ENCODE data around the gene TMIE. TPM values are rescaled to one million over a fixed set of nuclear protein-coding genes. Genes with fewer than 3 reads are reported as not detected.

TMIE gene
- total RNA-seq, 4 donors from 2014 or later, result 0.59 to 0.78 (median 0.72) TPM; not detected in 1

DNA sequence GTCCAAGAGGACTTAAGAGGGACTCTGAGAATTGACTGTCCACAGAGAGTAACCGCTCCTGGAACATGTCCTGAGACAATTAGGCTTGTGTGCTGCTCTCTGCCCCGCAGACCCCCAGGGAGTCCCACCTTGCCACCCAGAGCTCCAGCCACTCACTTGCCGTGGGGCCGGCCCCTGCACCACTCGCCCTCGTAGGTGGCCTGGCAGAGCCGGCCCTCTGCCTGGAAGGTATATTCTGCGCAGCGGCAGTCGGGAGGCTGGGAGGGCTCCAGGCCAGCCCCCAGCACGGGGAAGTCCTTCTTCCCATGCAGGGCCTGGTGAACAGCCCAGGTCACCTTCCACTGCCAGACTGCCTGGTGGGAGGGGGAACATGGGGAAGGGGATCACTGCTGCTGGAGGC is 18.2 kb upstream of the TMIE start:
- TF ChIP-seq POLR2A (IDR thresholded peaks at IDR 0.05), result no peak
- no peak for TF ChIP-seq POLR2AphosphoS5 (IDR thresholded peaks at IDR 0.05)
- no peak for TF ChIP-seq EP300 (IDR thresholded peaks at IDR 0.05)
- TF ChIP-seq, protein P1, sequence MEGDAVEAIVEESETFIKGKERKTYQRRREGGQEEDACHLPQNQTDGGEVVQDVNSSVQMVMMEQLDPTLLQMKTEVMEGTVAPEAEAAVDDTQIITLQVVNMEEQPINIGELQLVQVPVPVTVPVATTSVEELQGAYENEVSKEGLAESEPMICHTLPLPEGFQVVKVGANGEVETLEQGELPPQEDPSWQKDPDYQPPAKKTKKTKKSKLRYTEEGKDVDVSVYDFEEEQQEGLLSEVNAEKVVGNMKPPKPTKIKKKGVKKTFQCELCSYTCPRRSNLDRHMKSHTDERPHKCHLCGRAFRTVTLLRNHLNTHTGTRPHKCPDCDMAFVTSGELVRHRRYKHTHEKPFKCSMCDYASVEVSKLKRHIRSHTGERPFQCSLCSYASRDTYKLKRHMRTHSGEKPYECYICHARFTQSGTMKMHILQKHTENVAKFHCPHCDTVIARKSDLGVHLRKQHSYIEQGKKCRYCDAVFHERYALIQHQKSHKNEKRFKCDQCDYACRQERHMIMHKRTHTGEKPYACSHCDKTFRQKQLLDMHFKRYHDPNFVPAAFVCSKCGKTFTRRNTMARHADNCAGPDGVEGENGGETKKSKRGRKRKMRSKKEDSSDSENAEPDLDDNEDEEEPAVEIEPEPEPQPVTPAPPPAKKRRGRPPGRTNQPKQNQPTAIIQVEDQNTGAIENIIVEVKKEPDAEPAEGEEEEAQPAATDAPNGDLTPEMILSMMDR (IDR thresholded peaks at IDR 0.05), result no peak
- WGBS, result 84% methylated on average over 10 of the region's 11 CpGs
- H3K36me3 ChIP-seq, result peaks cover 65% of the 10 kb centered on the region
- H3K9me3 ChIP-seq, result no peaks in the 10 kb centered on the region
- H3K27ac ChIP-seq, result no peak overlapping the region
- H3K27me3 ChIP-seq, result no peaks in the 10 kb centered on the region
- peaks cover 2% of the 10 kb centered on the region for H3K4me1 ChIP-seq
- no peak overlapping the region for H3K4me3 ChIP-seq
- no peak for DNase-seq (ENCODE audit: low spot score in 2 of 2)

DNA sequence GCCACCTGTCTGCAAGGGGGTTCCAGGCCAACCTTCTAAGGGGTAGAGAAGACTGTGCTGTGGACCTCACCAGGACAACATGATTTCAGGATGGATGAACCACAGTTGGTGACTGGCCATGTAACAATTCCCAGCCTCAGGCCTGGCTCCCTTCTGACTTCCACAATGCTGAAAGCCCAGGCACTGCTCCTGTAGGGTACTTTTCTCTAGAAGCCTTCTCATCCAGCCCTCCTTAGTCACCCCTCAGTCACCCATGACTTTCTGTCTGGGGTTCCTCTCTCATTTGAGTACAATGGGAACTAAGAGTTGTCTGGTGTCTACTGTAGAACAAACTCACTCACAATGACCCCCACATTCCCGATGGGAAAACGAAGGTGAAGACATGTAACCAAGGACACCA is 16.3 kb upstream of the TMIE start:
- Histone ChIP-seq H3K36me3 (peaks cover 74% of the 10 kb centered on the region), H3K4me1 (peaks cover 13% of the 10 kb centered on the region), H3K9me3 (no peaks in the 10 kb centered on the region), H3K4me3 (no peak overlapping the region), H3K27me3 (no peaks in the 10 kb centered on the region), H3K27ac (no peak overlapping the region)
- no peak for DNase-seq (ENCODE audit: low spot score in 2 of 2)
- TF ChIP-seq POLR2A (IDR thresholded peaks at IDR 0.05) (no peak), POLR2AphosphoS5 (IDR thresholded peaks at IDR 0.05) (no peak), EP300 (IDR thresholded peaks at IDR 0.05) (no peak)
- TF ChIP-seq, protein P1 (IDR thresholded peaks at IDR 0.05), result no peak
- WGBS, result 90% methylated on average over 2 of the region's 2 CpGs

DNA sequence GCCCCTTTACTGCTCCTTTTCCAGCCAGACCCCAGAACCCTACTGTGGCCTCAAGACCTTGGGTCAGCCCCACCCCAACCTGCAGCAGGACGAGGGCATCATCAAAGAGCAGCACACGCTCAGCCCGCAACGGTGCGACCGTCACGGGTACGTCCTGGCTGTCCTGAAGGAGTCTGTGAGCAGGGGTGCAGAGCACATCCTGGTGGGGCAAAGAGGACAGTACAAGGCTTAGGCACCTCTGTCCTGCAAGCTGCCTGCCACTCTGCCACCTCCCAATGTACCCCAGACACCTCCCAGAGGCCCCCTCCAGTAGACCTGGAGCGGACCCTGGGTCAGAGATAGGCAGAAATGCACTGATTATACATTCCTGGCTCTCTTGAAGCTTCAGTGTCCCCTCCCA is 15.7 kb upstream of the TMIE start:
- Histone ChIP-seq H3K27me3 (no peaks in the 10 kb centered on the region), H3K4me3 (no peak overlapping the region), H3K9me3 (no peaks in the 10 kb centered on the region), H3K36me3 (peaks cover 71% of the 10 kb centered on the region), H3K27ac (no peak overlapping the region), H3K4me1 (peaks cover 18% of the 10 kb centered on the region)
- TF ChIP-seq EP300 (IDR thresholded peaks at IDR 0.05), result no peak
- no peak for TF ChIP-seq POLR2A (IDR thresholded peaks at IDR 0.05)
- TF ChIP-seq POLR2AphosphoS5 (IDR thresholded peaks at IDR 0.05), result no peak
- TF ChIP-seq, protein P1 (IDR thresholded peaks at IDR 0.05), result no peak
- WGBS, result 100% methylated on average over 1 of the region's 9 CpGs
- DNase-seq (ENCODE audit: low spot score in 2 of 2), result no peak

DNA sequence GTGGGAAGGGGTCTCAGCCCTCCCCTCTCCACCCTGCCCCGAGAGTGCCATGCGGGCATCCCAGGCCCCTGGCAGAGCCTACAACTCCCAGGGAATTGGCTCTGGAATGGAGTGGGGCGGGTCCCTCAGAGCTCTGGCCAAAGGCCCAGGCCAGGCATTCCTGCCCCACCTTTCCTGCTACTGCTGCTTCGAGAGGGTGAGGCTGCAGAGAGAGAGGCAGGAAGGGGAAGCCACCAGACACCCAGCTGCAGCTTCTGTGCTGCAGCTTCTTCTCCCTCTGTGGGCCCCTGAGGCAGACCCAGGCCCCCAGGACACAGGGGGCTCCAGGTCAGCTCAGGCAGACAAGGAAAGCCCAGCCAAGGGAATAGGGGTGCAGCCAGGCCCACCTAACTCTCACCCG is 10.4 kb upstream of the TMIE start:
- Histone ChIP-seq H3K27ac (peak overlapping the region; percentile 90), H3K9me3 (no peaks in the 10 kb centered on the region), H3K36me3 (peaks cover 30% of the 10 kb centered on the region), H3K4me1 (peaks cover 65% of the 10 kb centered on the region), H3K4me3 (no peak overlapping the region), H3K27me3 (no peaks in the 10 kb centered on the region)
- TF ChIP-seq POLR2AphosphoS5 (IDR thresholded peaks at IDR 0.05) (no peak), POLR2A (IDR thresholded peaks at IDR 0.05) (no peak), EP300 (IDR thresholded peaks at IDR 0.05) (no peak)
- TF ChIP-seq, protein P1 (IDR thresholded peaks at IDR 0.05), result no peak
- WGBS, result 75% methylated on average over 1 of the region's 5 CpGs
- DNase-seq (ENCODE audit: low spot score in 2 of 2), result no peak

DNA sequence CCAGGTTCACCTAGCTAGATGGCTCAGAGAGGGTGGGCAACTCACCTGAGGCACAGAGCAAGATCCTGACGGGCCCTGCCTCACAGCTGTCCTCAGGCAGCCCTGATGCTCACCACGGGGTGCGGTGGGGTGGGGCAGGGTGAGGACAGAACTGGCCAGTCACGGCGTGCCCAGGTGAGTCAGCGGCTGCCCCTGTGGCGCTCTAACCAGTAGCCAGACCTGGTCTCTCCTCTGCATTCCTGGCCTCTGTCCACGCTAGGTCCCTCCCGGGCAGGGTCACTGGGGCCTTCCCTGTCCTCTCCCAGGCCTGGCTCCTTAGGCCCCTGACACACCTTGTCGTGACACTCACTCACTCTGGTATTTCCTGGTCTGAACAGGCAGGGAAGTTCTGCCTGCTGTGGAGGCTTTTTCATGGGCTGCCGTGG is 8.6 kb upstream of the TMIE start:
- WGBS, result 48% methylated on average over 9 of the region's 11 CpGs

More for the DNA sequence above, 8.6 kb upstream of the TMIE start:
- peak overlapping the region; percentile 70 for H3K4me3 ChIP-seq
- no peaks in the 10 kb centered on the region for H3K9me3 ChIP-seq
- no peaks in the 10 kb centered on the region for H3K27me3 ChIP-seq
- peaks cover 13% of the 10 kb centered on the region for H3K36me3 ChIP-seq
- peak; percentile 81 to 85 for DNase-seq (ENCODE audit: low spot score in 2 of 2)
- TF ChIP-seq POLR2A (IDR thresholded peaks at IDR 0.05) (no peak), POLR2AphosphoS5 (IDR thresholded peaks at IDR 0.05) (peak in 1 of 3 donors; percentile 22)
- H3K4me1 ChIP-seq, result peaks cover 77% of the 10 kb centered on the region
- H3K27ac ChIP-seq, result peak overlapping the region; percentile 90

Data from suprapubic skin (tissue), 4 donors.